NCI-H2107 treated with DMSO at 0.1 percent for 48 hours (cell line): Measurements from ENCODE around the gene RTP4.
"Not testable (repeated sequence)": the region's sequence is repeated elsewhere in the genome, so short reads cannot be mapped to it uniquely, and the experiment has no call there.

Experiments
- DNase-seq: peaks from one replicate; lab custom pipeline; 2025; ENCODE audit not compliant: unreplicated experiment; lab: John Stamatoyannopoulos, UW

The RTP4 gene

GRCh38 chr3:187369089-187369447 lies 883 bp downstream of the RTP4 start:
- DNase-seq, result no peak

GRCh38 chr3:187370051-187370450 lies 1.9 kb downstream of the RTP4 start:
- DNase-seq, result no peak

DNA sequence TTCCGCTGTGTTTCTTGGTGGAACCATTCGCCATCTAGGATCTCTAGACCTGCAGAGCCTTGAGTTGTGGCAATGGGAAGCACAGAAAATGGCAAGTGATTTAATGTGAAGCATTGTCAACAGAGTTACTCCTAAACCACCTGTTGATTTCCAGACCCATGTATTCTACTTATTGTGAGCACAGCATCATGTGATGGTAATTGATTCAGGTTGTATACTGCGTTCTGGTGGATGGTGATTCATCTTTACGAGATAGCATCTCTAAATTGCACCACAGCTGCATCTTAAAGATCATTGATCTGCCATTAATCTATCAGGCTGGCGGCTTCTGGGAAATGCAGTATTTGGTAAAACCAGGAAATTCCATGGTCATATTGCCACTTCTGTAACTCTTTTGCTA lies 7.4 kb downstream of the RTP4 start:
- no peak for DNase-seq

DNA sequence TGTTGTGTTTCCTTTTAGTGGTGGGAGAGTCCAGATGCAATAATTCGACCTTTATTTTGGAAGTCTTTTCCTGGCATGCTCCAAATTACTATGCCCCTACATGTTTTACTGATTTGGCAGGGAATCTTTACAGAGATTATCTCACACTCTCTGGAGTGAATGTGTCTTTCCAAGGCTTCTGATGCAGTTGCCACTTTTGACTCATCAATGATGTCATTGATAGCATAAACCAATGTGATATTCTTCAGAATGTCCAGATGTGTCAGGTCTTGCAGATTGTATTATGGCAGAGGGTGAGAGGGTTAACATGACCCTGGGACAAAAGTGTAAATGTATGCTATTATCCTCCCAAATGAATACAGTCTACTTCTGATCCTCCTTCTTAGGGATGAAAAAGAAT lies 9.7 kb downstream of the RTP4 start:
- no peak for DNase-seq

DNA sequence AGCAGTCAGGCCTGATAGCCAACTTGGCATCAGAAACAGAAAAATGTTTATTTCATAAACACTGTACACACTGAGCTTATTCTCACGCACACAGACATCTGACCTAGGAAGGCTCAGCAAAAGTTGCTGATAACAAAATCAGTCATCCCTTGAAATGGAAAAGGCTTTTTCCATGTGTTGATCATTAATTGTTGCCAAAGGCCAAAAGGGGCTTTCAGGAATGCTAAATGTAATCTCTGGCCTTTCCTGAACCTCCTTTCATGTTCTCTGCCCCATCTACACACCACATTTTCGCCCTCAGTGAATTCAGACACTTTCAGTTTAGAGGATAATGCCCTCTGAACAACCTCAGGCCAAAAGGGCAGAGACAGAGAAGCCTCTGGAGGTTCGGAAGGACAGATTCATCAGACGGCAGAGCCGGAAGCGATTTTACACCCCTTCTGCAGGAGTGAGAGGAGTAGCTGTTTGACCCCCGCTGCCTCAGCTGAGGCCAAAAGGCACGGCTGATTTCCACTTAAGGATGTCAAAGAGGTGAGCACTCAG lies 14.5 kb downstream of the RTP4 start:
- DNase-seq, result no peak

DNA sequence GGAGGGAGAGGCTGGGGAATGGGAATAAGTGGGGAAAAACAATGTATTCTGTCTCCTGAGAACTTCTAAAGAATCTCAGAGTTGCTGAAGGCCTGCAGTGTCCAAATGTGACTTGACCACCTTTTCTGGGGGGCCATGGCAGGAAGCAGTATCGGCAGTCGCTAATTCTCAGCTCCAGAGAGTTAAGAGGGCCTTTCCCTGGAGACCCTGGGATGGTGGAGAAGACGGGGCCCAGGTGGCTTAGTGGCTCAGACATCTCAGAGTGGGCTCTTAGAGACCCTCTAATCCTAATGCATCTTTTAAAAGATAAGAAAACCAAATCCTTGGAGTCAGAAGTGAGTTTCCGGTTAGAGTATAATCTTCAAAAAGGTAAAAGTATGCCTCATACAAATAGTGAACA lies 15.1 kb downstream of the RTP4 start:
- no peak for DNase-seq

DNA sequence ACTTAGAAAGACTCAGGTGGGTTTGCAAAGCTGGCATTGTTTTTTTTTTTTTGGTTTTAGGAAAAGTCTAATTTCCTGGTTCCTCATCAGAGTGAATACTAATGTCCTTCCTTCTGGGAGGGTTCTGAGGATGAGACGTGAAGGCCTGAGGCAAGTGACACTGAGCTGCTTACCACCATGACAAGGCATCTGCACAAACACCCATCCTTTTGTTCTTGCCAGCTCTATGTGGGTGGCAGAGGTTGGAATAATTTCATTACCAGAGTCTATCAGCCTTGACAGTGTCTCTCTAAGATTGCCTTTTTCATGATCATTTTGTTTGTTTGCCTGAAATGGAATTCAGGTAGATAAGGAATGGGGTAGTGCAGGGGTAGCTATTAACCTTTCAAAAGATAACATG lies 17.1 kb downstream of the RTP4 start:
- DNase-seq, result no peak

DNA sequence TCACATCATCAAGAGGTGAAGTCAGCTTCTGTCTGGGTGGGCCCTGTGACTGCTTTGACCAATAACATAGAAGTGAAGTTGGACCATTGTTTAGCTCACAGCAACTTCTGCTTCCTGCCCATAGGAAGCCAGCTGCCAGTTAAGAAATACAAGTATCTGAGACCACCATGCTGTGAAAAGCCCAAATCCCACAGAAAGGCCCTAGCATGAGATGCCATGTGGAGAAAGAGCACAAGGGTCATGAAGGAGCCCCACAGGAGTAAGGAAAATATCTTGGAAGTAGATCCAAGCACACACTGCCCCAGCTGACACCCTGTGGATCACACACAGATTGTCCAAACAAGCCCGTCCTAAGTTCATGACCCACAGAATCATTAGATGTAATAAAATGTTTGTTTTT lies 28.5 kb downstream of the RTP4 start:
- DNase-seq, result no peak

GRCh38 chr3:187398955-187399354 lies 30.8 kb downstream of the RTP4 start:
- no peak for DNase-seq

DNA sequence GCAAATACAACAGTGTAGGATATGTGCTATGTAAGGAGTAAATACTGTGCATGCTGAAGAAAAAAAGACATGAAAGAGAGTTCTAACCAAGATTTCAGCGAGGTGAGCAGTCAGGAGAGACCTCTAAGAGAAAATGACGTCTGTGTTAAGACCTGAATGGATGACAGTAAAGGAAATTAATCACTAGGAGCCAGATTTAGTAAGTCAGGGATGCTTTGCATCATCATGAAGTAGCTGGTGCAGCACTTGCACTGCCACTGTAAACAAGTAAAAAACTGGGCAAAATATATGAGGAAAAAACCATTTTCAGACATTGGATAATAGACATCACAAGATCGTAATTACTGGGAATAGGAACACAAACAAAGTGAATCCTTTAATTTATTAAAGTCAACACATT lies 32.6 kb downstream of the RTP4 start:
- DNase-seq, result no peak

DNA sequence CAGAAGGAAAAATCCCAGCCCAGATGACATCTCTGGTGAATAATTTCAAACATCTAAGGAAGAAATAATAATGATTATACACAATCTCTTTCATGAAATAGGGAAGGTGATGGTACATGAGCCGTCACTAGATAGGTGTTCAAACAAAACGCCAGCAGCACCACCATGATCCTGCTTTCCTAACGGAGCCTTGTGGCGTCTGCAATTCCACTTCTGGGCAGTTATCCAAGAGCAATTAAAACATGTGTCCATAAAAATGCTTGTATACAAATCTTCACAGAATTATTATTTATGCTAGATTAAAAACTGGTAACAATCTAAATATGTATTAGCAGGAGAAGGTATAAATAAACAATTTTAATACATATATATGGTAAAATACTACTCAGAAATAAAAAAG lies 33.7 kb downstream of the RTP4 start:
- no peak for DNase-seq

DNA sequence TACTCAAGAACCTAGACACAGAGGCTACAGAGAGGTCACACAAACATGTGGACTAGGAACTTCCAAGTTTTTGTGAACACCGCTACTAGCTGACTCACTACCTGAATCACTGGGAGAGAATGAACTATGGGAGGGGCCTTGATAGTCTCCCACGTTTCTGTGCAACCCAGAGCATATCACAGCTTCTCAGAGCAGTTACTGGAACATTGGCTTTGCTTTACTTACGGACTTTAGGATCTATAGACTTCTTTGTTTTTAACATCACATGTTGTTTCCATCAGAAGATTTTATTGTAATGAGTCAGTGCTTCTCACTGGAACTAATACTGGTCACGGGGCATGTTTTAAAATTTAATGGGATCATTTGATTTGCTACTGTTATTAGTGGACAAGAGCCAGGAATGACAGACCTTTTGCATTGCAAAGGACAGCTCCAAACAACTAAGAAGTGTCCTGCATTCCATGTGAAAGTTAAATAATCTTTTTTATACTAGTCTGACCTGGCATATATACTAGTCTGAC lies 35.6 kb downstream of the RTP4 start:
- DNase-seq, result no peak

- no peak for DNase-seq
Observed at GRCh38 chr3:187406927-187407326, 38.7 kb downstream of the RTP4 start.

GRCh38 chr3:187411991-187412781 lies 44.0 kb downstream of the RTP4 start:
- DNase-seq, result not testable (repeated sequence)
